HG03342 (cell line): ENCODE results near the gene GEMIN4.
"Not testable (repeated sequence)": the region's sequence is repeated elsewhere in the genome, so short reads cannot be mapped to it uniquely, and the experiment has no call there.

Experiments used
- ATAC-seq: cut with Tn5 transposase; IDR thresholded peaks from one replicate; pipeline ENCODE4 v1.9.1; 2021; ENCODE audit warnings: mild to moderate bottlenecking, moderate library complexity; ENCODE audit not compliant: unreplicated experiment

GEMIN4 gene

GRCh38 chr17:704111-704864, 47.8 kb downstream of the GEMIN4 start:
- no peak for ATAC-seq

GRCh38 chr17:703081-703875, 48.8 kb downstream of the GEMIN4 start:
- ATAC-seq: no peak

DNA sequence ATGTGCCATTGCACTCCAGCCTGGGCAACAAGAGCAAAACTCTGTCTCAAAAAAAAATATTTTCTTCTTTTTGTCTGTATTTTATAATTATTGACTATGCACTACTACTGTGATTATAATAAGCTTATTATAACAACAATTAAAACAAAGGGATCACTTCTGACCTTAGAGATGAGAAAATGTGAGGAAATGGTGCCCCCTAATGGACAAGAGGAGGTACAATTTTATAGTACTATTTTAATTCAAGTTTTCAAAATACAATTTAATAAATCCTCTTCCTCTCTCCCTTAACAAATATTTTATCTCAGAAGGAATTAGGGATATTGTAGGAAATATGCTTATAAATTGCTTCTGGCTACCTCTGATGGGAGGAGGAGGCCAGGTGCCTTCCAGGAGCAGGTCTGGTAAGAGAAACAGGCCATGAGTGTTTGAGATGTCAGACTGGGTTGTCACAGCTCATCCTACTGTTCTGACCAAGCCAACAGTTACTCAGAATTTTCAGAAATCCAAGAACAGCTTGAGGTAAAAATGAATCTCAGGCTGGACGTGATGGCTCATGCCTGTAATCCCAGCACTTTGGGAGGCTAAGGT, 51.5 kb downstream of the GEMIN4 start:
- ATAC-seq: no peak

DNA sequence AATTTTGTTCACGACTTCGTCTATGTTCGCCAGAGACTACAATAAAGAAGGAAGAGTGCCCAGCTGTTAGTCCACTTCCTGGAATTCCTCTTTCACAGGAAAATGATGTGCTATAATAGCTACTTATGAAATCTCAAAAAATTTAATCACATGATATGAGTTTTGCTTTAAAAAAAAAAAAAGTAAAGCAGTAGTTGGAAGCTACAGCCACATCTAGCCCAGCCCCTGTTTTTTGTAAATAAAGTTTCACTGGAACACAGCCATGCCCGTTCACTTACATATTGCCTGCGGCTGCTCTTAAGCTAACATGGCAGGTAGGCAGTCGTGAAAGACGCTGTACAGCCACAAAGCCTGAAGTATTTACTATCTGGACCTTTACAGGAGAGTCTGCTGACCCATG, 52.7 kb downstream of the GEMIN4 start:
- no peak for ATAC-seq

DNA sequence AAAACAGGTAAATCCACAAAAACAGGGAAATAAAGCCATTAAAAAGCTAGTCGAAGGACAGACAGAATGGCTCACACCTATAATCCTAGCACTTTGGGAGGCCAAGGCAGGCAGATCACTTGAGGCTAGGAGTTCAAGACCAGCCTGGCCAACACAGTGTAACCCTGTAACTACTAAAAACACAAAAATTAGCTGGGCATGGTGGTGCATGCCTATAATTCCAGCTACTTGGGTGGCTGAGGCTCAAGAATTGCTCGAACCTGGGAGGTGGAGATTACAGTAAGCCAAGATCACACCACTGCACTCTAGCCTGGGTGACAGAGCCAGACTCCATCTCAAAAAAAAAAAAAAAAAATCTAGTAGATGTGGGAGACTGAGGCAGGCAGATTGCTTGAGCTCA, 54.0 kb downstream of the GEMIN4 start:
- not testable (repeated sequence) for ATAC-seq

GRCh38 chr17:697682-698081, 54.4 kb downstream of the GEMIN4 start:
- ATAC-seq: no peak

DNA sequence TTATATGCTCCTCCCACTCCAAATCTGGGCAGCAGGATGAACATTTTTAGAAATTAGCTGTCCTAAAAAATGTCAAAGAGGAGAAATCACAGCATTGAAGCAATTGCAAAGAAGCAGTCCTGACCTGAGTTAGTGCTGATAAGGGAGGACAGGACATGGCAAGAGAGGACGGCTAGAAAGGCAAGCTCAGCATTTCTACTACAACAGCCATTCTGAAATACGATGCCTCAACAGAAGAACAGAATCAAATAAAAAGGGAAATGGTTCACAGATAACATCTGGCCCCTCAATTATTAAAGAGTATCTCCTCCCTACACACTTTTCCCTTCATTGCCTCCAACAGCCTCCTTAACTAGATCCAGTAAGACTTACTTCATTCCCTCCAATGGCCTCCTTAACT, 55.7 kb downstream of the GEMIN4 start:
- no peak for ATAC-seq
